Hepatocyte (in vitro differentiated cells): Measurements from ENCODE around the gene FIBCD1.

Experiments
- CTCF ChIP-seq: fragments of 200-600 bp; sonication (generic); IDR thresholded peaks from 2 replicates; pipeline ENCODE4 v1.5.1; 2016; ENCODE audit warnings: antibody characterized with exemption, mild to moderate bottlenecking; ENCODE audit not compliant: poor library complexity
- EZH2 ChIP-seq: fragments of 200-600 bp; sonication (generic); IDR thresholded peaks from 2 replicates; pipeline ENCODE4 v1.6.1; 2016; ENCODE audit warnings: antibody characterized with exemption, mild to moderate bottlenecking, borderline replicate concordance
- EZH2phosphoT487 ChIP-seq: fragments of 200-600 bp; sonication (generic); IDR thresholded peaks from one replicate; pipeline ENCODE4 v1.6.1; 2018; ENCODE audit warnings: antibody characterized with exemption, mild to moderate bottlenecking, low read depth, moderate library complexity; ENCODE audit not compliant: unreplicated experiment, severe bottlenecking

GRCh38 chr9:130939405-130940026, 469 bp upstream of the FIBCD1 start:
- TF ChIP-seq CTCF (no peak), EZH2 (peak; percentile 88), EZH2phosphoT487 (no peak)
